Choroid plexus epithelial cell (primary cell): ENCODE data around the gene HSD17B3.

Experiments used
- DNase-seq: peaks from one replicate; pipeline ENCODE4 v3.0.0-alpha.2; 2010; ENCODE audit warnings: low read depth
- H3K4me3 ChIP-seq: 2 replicates; pipeline ENCODE4 v1.5.1; 2011; ENCODE audit warnings: low read depth, mild to moderate bottlenecking, control low read depth, low read length, moderate library complexity
- CTCF ChIP-seq: conservative IDR thresholded peaks from 2 replicates; pipeline ENCODE4 v1.5.1; 2011; ENCODE audit warnings: low read depth, mild to moderate bottlenecking, control low read depth, inconsistent platforms, low read length, moderate library complexity

HSD17B3 gene

GRCh38 chr9:96251451-96251850, 50.5 kb downstream of the HSD17B3 start:
- DNase-seq = no peak
- H3K4me3 ChIP-seq = no peak overlapping the region
- no peak for TF ChIP-seq CTCF

GRCh38 chr9:96249746-96250145, 52.2 kb downstream of the HSD17B3 start:
- no peak for DNase-seq
- no peak for TF ChIP-seq CTCF
- no peak overlapping the region for H3K4me3 ChIP-seq

- DNase-seq = no peak
- no peak overlapping the region for H3K4me3 ChIP-seq
- TF ChIP-seq CTCF = no peak
These were observed 55.7 kb downstream of the HSD17B3 start for GRCh38 chr9:96246267-96246671.

GRCh38 chr9:96245399-96245798, 56.6 kb downstream of the HSD17B3 start:
- TF ChIP-seq CTCF = no peak
- no peak overlapping the region for H3K4me3 ChIP-seq
- DNase-seq = no peak

- TF ChIP-seq CTCF = no peak
- H3K4me3 ChIP-seq = no peak overlapping the region
- no peak for DNase-seq
These were observed 58.2 kb downstream of the HSD17B3 start for GRCh38 chr9:96243778-96244177.

- no peak for TF ChIP-seq CTCF
- DNase-seq = no peak
- no peak overlapping the region for H3K4me3 ChIP-seq
These were observed 59.2 kb downstream of the HSD17B3 start for GRCh38 chr9:96242811-96243210.

- no peak for DNase-seq
- TF ChIP-seq CTCF = no peak
- H3K4me3 ChIP-seq = no peak overlapping the region
These were observed 60.6 kb downstream of the HSD17B3 start for GRCh38 chr9:96241391-96241809.
